GM19455 (cell line): Measurements from ENCODE around the gene WDR3.

Experiments
- ATAC-seq: cut with Tn5 transposase; IDR thresholded peaks from one replicate; pipeline ENCODE4 v1.9.1; 2021; ENCODE audit not compliant: unreplicated experiment

The WDR3 gene

DNA sequence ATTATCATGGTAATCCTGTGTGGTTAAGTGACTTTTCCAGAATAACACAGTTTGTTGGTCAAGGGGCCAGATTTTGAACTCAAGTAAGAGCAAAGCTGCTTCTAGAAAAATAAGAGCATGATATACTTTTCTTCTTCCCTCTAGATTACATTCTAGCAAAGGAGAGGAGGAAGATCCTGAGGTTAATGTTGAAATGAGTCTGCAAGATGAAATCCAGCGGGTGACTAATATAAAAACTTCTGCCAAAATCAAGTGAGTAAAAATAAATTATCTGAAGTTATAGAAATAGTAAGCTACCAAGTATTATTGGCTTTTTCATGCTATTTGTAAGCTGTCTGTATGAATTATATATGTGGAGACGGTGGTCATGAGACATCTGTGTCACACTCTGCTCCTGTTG lies 12.8 kb downstream of the WDR3 start:
- ATAC-seq, result no peak

DNA sequence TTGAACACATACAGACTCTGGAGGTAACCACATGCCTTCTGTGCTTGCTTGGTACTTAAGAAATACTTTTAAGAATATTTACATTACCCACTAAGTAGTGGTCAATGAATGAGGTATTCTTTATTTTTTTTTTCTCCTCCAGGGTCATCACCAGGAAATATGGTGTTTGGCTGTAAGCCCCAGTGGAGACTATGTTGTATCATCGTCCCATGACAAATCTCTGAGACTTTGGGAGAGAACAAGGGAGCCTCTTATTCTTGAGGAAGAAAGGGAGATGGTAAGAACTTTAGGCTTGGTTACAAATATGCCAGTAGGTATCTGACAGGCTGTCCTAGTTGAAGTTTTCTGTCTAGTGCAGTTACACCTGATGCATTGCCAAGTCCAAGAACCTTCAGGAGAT lies 22.8 kb downstream of the WDR3 start:
- no peak for ATAC-seq

DNA sequence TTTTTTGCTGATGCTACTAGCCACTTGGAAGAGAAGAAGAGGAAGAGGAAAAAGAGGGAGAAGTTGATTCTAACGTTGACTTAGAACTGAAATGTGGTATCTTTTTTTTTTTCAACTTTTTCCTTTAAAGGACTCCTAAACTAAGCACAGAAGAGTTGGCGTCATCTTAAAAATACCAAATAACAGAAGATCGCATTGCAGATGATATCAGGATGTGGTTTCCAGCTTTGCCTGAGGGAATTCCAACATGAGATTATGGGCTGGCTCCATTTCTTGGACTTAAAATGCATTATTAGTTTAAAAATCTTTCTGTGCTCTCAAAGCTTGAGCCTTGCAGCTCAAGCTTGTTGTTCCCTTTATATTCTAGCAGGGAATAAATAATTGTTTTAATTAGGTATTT lies 29.8 kb downstream of the WDR3 start:
- no peak for ATAC-seq

DNA sequence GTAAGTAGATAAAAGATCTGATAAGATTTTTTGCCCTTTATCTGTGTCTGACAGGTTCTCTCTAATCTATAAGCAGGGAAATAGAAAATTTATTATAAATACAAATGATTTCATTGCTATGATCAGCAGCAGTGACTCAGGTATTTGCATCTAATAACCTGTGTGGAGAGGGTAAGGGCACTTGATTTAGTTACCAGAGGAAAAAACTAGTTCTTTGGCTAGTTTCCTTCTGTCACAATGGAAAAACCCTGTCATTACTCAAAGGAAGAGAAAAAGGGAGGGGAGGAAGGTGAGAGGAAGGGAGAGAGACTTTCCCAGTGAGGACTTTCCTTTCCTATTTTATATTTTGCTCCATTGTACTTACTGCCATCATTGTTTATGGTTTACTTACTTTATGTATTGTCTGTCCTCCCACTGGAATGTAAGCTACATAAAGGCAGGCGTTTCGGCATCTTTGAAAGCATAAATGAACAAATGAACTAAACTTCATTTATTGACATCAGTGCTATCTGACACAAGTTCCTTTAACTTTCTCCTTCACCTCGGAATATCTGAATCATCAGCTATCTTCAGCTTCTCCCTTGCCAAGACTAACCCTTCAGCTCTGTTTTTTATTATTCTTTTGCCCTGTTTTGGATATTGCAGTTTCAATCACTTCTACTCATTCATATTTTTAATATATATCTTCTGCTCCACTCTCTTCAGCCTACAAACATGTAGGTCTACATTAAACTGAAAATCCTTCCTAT lies 34.9 kb downstream of the WDR3 start:
- ATAC-seq, result no peak

DNA sequence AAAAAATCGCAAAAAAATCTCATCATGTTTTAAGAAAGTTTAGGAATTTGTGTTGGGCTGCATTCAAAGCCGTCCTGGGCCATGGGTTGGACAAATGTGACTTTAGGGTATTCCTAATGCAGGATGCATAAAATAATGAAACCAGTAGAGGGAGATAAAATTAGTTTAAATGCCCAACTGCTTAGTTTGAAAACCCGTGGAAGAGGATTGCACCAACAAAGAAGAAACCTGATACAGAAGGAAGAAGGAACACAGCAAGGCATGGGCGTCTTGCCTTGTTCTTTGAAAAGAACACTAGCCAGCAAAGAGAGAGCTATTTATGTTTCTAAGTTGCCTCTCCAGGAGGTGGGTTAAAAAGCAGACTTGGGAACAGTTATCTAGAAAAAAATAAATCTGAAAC lies 37.9 kb downstream of the WDR3 start:
- ATAC-seq, result no peak

DNA sequence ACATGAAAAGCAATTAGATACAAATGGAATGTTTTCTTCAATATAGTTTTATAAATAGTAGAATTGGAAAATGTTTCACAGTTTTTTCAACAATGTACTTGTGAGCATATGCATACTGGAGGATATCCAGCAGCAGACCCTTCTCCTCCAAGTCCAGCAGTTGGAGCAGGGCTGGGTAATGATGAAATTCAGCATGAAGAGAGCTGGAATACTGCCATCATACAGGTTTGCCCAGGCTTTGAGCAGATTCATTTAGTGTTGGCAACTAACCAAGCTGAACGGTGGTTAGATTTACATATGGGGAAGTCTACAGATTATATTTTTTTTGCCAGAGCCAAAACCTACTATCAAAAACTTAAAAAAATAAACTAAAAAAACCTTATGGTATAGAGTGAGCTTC lies 38.3 kb downstream of the WDR3 start:
- ATAC-seq, result no peak

DNA sequence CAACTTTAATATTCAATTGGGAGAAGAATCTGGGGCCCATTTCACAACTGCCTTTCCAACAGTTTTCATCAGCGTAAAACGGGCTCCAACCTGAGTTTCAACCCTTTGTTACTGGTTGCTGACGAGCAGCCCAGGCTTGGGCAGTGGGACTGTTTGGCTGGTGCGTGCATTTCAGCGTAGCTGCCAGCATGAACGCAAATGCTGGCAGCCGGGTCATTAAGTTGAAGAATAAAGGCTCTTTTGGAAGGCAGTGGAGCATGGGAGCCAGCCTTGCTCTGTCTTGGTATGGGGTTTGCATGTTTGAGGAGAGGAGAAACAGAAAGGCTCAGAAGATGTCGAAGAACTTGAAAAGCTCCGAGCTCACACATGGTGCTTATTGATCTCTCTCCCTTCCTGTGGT lies 40.7 kb downstream of the WDR3 start:
- ATAC-seq, result no peak

DNA sequence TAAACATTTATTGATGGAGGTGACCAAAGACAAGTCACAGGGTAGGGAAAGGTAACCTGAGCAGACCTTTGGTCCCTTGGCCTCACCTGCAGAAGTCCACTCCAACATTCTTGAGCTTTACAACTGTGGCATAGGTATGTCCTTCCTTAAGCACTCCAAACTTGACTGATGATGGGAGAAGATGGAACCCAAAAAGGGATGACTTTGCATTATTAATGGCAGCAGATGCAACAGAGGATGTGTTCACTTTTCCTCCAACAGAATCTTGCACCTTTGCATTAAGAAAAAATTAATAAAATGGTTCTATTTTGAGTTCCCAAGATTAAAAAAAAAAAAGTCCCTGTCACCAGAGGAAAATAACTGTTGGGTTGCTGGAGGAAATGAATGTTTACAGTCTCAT lies 42.2 kb downstream of the WDR3 start:
- no peak for ATAC-seq

DNA sequence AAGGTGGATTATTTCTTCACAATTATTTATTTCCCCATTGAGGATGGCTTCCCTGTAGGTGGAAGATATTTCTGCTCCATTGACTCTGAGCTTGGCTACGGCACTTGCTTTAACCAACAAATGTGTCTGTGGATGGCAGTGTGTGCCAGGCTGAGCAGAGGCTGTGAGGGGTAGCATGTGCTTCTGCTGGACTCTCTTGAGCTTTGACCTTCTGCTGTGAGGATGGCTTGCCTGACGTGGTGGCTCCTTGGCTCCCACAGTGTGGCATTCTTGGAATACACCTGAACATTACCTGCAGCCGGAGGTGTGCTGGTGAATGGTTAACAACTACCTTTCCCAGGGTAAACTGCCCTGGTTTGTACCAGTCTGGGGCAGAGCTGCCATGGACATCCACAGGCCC lies 46.8 kb downstream of the WDR3 start:
- no peak for ATAC-seq

DNA sequence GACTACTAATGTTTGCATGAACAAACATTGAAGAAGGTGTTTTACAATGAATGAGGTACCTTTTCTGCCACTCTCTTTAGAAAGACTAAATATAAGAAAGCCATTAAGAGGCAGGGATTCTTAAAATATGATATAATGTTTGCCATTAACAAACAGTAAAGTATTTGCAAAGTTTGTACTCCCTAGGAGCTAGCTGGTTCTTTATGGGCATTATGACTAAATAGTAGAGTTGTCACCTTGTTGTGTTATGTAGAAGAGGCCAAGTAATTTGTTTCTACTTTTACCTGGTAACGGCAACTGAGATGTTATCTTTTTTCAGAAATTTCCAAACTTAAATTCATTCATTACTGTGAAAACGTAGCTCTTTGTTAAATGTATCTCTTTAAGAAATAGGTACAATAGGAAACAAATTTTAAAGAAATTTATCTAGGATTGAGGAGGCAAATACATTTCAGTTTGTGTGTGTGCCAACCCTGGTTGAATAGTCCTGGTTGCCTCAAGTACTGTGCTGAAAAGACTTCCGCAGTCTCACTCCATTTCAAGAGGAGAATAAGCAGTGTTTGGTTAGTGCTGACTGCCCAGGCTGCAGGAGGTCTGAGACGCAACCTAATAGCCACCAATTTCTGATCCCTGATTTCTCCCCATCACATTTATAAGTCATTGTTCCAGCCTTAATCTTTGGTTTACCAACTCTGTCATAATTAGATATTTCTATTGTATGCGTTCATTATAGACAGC lies 52.1 kb downstream of the WDR3 start:
- ATAC-seq, result no peak

DNA sequence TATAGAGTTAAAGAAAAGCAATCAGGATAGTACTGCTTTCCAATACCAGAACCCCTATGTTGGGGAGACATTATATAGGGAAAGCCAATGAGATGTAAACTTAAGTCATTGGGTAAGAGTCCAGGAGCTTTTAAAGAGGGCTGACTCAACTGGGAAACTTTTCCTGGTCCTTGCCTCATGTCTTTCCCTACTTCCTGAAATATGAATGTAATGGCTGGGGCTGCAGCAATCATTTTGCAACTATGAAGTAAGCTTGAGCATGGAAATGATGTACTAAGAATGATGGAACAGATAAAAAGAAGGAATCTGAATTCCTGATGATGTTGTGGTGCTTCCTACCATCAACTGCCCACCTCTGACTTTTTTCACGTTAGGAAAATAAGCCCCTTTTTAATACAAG lies 55.7 kb downstream of the WDR3 start:
- ATAC-seq, result no peak

DNA sequence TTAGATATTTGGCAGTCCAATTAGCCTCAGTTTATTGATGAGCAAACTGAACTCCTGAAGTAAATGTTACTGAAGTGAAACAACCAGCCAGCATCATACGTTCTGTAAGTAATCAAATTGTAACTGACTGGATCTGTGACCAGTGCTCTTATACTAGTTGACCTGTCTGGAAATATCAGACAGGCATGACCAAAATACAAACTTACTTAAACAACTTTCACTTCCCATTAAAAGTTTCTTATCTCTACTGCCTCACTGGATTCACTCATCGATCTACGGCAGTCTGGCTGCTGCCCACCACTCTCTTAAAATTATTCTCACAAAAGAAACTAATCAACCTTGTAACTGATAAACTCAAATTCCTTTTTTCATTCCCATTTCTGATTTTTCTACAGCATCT lies 56.4 kb downstream of the WDR3 start:
- ATAC-seq, result no peak

DNA sequence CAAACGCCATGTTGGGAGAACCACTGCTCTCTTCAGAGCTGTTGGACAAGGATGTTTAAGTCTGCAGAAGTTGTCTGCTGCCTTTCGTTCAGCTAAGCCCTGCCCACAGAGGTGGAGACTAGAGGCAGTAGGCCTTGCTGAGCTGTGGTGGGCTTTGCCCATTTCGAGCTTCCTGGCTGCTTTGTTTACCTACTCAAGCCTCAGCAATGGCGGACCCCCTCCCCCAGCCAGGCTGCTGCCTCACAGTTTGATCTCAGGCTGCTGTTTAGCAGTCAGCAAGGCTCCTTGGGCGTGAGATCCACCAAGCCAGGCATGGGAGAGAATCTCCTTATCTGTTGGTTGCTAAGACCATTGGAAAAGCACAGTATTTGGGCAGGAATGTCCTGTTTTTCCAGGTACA lies 74.8 kb downstream of the WDR3 start:
- no peak for ATAC-seq

DNA sequence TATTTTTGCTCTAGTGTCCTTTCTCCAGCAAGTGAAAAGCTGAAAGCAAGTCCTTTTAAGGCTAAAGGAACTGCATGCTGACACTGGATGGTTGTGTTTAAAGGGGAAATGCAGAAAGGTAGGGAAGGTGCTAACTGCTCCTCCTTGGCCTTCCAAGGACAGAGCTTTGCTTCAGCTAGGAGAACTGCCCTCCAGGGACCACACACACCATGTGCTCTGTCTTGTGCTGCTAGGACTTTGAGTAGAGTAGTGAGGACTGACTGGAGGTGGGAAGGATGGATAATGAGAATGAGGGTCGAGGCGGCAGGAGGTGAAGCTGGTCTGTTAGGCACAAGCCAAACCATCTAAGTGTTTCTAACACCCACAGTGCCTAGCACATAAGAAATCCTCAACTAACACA lies 77.9 kb downstream of the WDR3 start:
- no peak for ATAC-seq

DNA sequence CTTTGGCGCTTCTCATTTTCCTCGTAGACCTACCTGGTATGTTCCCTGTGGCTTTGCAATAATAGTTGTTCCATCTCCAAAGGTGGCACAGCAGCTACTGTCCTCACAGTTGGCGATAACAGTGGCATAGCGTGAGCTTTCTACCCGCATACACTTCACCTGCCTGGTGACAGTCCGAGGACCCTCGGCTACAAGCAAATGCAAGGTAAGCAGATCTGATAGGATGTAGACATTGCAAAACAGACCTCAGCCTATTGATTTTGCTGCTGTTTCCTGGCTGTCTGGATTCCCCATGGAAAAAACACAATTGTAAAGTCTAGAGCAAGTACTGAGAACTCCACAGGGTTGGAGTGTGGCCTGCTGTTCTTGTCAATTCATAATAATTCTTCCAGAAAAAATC lies 78.5 kb downstream of the WDR3 start:
- ATAC-seq, result no peak

DNA sequence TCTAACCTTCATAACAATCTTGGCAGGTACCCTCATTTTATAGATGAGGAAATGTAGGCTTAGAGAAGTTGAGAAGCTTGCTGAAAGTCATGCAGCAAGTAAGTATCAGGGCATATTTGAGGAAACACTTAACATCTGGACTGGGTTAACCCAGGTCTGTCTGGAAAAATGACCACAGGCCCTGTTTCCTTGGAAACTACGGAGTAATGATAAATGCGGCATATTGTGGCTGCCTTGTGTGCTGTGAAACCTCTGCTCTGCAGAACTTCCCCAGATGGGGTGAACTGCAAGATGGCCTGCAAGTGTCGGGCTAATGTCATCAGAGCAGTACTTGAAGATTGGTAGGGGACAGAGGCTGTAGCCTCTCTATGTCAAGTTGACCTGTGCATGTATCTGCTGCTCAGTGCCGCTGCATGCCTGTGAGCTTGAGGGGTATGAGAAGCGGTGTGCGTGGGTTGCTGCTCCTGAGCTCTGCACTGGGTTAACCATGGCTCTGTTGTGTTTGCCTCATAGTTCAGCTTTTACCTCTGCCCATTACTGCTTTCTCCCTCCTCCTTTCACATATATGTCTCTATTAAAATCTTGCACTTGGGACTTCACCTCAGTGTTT lies 83.1 kb downstream of the WDR3 start:
- ATAC-seq, result no peak

DNA sequence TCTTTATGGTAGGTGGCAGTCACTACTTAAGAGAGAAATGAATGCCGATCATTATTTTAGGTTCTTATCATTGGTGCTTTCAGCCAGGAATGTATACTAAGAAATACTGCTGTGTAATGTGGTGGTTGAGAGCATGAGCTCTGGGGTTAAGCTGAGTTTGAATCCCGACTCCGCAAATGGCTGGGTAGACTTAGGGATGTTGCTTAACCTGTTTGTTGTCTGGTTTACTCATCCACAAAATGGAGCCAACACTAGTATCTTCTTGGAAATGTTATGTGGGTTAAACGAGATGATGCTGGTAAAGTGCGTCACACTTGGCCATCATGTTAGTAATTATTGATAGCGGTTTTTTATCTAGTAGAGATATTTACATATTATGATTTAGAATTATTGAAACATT lies 83.8 kb downstream of the WDR3 start:
- no peak for ATAC-seq

DNA sequence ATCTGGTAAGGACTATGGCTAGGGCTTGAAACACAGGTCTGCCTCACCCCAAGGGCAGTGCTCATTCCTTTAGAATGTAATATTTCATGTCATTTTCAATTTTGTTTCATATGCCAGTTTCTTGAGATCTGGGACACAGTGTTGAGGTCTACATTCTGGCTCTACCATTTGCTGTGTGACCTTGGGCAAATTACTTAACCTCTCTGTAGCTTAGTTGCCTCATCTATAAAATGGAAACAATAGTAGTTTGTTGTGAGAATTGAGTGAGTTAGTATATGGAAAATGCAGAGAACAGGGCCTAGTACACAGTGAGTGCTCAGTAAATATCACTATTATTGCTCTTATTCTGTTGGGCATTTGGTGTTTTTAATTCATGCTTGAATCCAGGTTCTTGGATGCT lies 84.4 kb downstream of the WDR3 start:
- ATAC-seq, result no peak
